Fibroblast of skin of right quadriceps (primary cell): ENCODE results near the gene NACC1.

Experiments
- DNase-seq: peaks from one replicate; pipeline ENCODE4 v3.0.0-alpha.2; 2013

The NACC1 gene

DNA sequence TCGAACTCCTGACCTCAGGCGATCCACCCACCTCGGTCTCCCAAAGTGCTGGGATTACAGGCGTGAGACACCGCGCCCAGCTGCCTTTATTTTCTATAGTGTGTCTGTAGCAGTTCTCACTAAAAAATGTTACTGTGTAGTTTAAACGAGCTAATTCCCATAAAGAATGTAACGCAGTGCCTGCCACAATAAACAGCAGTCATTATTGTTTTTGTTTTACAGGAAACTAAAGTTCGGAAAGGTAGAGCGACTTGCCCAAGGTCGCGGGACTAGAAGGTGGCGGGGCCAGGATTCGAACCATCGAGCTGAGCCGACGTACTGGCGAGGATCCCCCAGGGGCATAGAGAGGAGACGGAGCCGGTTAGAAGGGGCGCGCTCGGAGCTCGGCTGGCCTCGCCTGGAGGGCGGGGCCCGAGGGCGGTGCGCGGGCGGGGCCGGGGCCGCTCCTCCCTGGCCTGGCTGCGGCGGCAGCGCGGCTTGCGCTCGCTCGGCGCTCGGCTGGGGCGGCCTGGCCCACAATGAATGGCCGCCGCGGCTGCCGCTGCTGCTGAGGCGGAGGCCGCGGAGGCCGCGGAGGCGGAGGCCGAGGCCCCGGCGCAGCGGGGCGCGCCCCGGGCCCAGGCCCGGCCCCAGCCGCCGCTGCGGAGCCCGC lies at the start of gene NACC1:
Gene NACC1, plus strand, starts transcription at position 493 of the 652 bp plus-strand sequence. CDS start 16,944 bp downstream, outside the sequence.
- peak; percentile 89 for DNase-seq

DNA sequence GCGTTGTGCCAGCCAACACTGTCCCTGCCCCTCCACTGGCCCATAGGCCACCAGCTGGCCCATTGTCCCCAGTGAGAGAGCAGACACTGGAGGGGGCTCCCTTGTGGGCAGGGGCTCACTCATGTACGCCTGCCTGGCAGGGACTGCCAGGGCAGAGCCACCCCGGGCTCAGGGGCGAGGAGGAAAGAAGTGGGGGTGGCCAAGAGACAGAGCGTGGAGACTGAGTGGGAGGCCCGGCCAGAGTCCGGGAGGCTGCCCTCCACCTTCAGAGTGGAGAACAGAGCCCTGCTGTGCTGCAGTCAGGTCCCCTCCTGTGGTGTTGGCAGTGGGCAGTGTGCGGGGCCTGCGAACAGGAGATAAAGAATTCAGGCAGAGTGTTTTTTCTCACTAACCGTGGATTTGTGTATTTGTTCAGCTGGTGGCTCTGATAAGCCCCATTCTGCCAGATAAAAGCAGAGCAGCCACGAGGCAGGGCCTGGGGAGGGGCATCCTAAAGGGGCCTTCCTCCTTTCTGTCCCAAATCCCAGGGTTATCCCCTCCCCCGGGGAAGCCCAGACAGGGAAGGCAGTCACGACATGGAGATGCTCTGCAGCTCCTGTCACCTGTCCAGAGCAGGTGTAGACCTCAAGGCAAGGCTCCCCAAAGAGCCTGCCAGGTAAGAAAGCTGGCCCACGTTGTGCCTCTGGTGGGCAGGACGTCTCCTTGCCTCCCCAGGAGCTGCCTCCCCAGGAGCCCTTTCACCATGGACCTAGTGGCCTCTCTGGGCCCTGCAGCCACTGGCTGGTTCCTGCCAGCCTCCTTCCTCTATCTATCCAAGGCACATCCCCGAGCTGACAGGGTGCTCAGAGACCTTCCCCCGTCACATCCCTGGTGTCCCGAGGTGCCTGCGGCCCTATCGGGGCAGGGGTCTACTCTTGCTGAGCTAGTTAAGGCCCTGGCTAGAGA lies 48.4 kb upstream of the NACC1 start:
- no peak for DNase-seq

DNA sequence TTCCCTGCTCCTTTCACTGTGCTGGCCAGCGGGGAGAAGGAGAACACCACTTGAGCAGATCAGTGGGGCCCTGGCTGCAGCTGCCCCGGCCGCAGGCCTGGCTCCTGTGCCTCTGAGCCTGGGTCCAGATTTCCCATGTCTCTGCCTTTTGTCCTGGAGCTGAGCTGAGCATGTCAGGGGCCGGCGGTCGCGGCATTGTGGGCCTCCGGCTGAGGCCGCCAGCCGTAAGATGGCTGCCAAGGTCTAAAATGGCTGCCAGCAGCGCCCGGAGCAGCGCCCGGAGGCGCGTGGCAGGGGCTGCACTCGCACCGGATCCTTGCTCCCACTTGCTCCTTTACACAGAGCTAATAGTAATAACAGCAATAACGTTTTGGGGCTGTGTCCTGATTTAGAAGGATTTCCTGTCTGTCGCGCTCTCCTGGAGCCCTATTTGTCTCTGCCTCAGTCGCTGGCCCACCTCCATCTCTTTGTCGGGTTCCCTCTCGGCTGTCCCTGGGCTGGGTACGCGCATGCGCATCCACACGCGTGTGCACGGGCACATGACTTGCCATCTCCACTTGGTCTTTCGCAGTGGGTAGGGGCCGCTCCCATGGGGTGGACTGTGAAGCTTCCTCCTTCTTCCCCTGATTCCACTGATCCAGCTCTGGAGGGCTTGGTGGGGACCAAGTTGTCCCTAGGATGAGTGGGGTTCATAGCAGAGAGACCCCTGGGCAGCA lies 47.5 kb upstream of the NACC1 start:
- DNase-seq: no peak

DNA sequence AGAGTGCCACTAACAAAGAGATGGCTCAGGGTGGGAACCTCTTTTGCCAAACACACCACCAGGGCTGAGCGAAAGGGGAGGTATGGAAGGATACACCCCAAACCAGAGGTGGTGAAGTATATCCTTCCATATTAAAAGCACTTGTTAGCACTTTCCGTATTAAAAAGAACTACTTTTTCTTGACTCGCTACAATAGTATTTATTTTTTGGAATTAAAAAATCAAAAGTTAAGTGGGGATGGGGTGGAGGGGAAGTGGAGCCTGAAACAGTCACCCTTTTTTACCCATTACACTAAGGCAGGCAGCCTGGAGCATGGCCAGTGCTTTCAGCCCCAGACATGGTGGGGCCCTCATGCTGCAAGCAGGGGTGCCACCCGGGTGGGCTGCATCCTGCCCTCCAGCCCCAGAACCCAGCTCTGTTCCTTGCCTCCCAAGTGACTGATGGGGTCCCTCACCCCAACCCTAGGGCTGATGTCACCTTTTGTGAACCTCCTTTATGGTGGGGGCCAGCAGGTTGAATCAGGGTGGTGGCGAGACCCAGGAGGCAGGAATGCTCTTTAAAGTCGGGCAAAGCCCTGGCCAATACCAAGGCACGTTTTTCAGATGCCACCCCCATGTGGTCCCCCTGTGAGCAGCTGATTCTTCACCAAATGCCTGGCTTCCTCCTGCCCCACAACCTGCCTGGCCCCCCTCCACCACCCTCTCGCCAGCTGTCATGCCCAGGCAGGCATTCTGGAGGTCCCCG lies 46.4 kb upstream of the NACC1 start:
- DNase-seq: no peak

DNA sequence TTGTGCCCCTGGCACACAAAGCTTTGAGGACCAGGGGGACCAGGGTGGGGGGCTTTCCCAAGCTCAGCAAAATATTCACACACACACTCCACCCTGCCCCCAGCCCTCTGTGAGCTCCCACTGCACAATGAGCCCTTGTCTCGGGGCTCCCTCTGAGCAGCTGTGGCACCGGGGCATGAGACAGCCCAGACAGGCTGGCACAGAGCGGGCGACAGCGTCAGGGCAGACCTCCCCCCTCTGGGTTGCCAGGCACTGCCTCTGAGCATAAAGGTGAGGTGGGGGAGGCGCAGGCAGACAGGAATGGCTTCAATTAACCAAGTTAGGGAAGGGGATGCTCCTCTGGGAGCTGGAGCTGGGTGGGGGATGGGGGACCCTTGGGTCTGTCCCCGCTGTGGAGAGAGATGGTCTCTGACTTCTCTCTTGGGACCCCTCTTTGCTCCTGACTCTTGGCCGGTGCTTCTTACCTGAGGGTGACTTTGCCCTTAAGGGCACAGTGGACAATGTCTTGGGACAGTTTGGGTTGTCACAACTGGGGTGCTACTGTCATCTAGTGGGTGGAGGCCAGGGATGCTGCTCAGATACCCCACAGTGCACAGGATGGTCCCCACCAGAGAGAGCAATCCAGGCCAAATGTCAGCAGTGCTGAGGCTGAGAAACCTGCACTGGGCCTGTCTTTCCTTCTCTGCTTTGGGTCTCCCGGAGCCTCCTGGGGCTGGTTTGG lies 45.7 kb upstream of the NACC1 start:
- DNase-seq: no peak

DNA sequence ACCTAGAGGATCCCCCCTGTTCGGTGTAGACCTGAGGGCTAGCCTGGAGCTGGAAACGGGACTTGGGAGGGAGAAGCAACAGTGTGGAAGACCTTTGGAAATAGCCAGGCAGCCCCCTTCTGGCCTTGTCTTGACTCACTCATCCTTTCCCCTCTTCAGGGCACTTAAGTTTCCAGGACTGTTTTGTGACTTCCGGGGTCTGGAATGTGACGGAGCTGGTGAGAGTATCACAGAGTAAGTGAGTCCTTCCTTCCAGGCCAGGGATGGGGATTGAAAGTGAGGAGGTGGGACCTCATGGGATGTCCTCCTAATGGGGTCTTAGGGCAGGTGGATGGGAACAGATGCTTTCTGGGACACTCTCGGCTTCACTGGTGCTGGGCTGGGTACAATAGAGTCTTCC lies 44.8 kb upstream of the NACC1 start:
- no peak for DNase-seq

DNA sequence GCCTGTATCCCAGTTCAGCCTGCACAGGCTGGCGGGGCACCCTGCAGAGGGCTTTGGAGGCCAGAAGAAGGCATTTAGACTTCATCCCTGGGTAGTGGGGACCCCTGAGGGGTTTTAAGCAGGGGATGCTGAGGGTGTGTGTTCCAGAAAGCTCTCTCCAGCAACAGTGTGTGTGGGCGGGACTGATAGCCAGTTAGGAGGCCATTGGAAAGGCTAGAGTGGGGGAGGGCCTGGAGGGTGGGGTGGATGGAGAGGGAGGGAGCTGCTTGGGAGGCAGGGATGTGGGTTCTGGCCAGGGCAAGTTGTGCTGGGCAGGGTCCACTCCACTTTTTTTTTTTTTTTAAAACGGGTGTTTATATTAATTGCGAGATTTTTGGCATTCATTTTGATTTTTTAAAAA lies 43.7 kb upstream of the NACC1 start:
- no peak for DNase-seq

DNA sequence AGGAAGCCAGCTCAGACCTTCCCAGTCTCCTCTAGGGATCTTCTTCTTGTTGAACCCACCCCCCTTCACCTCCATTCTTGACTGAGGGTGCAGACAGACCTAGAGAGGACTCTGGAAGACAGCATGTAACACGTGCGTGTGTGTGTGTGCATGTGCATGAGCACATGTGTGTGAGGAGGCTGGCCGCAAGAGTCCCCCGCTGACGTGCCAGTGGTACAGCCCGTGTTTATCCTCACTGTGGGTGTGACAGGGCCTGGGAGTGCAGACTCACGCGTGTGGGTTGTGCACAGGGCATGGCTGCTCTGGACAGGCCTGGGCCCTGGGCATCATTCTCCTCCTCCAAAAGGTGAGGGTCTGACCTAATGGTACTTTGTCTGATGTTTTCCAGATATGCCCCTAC lies 41.7 kb upstream of the NACC1 start:
- no peak for DNase-seq

DNA sequence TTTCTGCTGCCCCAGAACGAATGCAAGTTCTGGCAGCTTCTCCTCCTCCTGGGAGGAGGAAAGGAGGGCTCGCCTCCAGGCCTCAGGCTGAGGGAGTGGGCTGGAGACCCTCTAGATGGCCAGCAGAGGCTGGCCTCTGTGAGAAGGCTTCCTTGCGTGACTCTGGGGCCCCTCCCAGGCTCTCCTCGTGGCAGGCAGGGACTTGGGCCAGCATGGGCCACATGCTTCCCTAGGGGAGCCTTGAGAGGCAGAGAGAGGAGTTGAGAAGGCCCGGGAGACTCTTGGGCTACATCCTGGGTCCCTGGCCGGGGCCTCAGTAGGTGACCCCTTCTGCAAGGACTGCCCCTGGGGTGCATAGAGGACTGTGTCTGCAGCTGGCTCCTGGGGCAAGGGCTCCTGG lies 41.3 kb upstream of the NACC1 start:
- no peak for DNase-seq

DNA sequence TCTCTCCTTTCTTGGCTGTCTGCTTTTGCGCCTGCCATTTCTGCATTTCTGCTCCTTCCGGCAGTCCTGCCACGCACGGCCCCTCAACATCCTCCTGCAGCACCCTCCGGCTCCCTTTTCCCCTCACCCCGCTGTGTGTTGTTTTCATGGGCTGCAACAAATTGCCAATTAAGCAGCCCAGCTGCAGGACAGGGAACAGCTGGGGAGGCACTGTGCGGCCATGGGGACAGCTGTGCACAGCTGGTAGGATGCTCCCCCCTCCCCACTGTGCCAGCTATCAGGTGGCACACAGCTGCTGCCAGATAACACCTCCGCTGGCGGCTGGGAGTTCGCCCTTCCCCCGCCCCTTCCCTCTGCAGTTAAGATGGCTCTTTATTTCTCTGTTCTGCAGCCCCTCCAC lies 40.8 kb upstream of the NACC1 start:
- DNase-seq: no peak

DNA sequence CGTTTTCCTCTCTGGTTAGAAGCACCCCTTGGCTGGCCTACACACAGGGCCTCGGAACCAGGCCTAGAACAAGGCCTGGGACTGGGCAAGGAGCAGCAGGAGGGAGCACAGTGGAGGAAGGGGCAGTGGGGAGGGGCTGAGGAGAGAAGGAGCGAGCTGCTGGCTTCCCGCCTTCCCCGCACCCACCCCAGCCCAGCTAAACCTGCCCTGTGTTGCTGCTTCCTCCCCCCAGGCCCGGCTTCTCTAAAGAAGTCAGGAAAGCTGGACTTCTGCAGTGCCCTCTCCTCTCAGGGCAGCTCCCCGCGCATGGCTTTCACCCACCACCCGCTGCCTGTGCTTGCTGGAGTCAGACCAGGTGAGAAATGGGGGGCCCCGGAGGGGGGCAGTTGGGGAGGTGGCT lies 39.7 kb upstream of the NACC1 start:
- no peak for DNase-seq

DNA sequence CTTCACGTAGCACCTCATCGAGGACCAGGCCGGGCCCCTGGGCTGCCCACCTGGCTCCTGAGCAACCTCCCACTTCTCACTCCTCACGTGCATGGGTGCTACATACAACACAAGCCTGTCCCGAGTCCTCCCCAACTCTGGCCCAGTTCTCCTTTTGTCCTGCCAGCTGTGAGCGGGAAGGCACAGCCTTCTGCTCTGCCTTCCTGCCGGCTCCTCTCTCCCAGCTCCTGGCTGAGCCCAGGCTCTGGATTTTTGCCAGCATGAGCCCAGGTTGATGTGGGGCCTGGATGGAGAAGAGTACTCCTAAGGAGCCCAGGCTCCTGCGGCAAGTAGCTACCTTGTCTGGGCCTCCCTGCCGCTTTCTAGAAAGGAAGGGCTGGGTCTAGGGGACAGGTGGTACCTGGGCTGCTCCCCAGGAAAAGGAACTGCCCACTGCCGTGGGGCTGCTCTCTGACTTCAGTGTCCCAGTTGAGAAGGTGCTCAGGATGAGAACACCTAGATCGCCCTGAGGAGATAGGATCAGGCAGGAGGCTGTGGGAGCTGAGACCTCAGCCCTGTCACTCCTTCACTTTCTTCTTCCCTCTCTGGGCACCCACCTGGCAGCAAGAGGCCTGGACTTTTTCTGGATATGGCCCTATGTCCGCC lies 39.0 kb upstream of the NACC1 start:
- peak; percentile 34 for DNase-seq

DNA sequence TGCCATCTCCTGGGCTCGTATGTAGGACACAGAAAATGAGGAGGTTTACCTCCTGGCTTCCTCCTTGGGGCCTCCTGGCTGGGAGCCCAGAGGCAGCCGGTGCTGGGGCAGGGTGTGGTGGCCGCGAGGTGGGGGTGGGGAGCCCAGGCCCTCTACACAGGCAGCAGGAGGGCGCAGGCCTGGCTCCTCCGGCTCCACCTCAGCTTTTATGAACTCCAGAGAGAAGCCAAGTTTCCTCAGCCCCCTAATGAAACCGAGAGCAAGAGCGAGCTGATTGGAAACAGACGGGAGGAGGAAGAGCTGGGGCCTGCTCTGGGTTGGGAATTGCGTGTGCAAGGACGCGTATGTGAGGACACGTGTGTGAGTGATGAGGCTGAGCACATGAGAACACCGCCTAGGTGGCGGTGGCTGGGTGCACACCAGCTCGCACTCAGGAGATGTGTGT lies 38.5 kb upstream of the NACC1 start:
- DNase-seq: peak; percentile 94

DNA sequence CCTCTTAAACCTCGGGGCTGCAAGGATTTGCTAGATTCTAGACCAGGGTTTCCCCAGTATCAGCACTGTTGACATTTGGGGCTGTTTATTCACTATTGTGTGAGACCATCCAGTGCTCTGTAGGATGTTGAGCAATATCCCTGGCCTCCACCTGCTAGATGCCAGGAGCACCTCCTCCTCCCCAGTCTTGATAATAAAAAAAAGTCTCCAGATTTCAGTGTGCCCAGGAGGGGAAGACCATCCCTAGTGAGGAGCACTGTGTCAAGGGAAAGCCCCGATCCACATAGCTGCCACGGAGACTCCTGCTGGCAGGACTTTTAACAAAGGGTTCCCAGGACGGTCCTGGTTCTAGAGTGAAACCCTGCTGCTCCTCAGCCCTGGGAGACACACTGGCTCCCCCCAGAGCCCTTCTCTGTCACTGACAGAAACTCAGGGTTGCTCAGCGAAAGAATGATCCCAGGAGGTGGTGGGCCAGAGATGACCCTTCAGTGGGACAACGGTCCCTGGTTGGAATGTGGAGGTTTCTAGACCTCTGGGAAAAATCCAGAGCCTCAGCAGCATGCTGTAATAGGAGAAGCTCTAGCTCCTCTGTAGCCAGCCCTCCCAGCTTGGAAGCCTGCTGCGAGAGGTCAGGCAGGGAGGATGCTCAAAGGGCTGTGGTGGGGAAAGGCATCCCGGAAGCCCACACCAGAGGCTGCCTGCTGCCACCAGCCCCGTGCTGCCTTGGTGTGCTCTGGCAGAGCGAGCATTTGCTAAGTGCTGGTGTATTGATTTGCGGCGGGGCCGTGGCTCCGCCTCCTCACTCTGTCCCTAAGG lies 35.7 kb upstream of the NACC1 start:
- peak; percentile 77 for DNase-seq

DNA sequence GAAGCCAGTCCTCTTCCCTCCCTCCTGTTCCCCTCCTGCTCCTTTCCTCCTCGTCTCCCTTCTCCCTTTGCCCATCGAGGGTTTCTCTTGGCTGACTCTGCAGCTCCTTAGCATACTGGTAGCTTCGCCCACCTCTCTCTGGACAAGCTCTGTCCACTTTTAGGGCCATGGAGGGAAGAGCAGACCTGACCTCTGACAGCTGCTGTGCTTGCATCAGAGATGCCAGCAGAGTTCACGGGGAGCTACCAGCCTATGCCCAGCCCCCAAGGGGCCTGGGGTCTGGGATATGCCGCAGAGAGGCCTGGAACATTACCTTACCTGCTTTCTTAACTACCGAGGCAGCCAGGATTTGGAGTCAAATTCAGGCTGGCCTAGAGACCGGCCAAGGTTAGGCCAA lies 35.1 kb upstream of the NACC1 start:
- DNase-seq: no peak

DNA sequence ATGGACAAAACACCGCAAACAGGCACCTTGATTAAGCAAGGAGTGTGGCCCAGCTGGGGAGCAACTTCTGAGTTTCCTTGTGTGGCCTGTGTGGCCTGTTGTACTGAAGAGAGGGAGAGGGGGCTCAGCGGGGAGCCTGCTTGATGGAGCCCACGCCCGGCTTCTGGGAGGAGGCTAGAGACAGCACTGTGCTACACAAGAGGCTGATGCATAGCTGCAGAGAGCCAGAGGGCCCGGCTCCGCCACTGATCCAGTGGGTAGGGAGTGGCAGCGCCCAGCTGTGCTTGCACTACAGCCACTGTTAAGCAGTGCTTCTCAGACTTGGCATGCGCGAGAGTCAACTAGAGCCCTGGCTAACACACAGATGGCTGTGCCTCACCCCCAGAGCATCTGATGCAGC lies 34.4 kb upstream of the NACC1 start:
- DNase-seq: no peak

DNA sequence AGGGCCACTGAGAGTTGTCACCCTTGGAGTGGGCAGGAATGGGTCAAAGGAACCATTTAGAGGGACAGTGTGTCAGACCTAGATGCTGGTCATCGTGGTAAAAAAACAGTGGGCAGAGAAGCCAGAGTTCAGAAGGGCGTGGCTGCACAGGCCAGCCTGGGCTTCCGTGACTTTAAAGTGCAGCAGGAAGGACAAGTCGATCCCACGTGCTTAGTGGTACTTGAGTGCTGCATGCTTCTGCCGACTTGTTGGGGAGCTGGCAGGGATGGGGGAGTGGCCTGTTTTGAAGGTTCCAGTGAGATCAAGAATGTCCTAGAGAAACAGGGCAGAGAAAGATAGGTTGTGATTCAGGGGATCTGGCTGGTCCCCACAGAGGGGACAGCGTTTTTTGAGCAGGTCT lies 32.4 kb upstream of the NACC1 start:
- no peak for DNase-seq

DNA sequence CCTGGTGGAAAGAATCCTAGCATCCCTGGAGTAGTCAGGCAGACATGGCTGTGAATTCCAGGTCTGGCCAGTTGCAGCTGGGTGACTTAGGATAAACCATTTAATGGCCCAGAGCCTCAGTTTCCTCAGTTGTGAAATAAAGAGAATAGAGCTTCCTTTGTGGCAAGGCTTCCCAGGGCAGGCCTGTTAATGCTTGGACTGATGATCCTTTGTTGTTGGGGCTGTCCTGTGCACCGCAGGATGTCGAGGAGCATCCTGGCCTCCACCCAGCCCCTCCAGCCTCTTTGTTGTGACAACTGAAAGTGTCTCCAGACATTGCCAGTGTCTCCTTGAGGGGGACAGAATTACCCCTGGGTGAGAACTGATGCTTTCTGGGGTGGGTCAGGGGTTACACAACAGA lies 31.7 kb upstream of the NACC1 start:
- no peak for DNase-seq

DNA sequence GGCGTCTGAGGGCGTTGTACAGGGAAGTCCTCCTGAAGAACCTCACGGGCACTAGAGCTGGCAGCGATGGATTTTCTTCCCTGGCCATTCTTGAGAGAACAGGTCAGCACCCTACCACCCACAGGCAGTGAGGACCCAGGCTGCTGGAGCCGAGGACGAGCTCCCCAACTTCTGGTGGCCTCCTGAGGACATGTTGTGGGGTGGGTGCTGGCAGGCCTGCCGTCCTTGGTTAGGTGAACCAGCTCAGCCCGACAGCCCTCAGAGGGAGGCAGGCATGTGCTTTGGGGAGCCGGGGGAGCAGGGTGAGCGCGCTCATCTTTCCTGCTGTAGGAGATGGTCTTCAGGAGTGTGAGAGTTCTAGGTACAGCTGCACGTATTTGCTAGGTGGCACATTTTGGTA lies 30.8 kb upstream of the NACC1 start:
- DNase-seq: no peak

DNA sequence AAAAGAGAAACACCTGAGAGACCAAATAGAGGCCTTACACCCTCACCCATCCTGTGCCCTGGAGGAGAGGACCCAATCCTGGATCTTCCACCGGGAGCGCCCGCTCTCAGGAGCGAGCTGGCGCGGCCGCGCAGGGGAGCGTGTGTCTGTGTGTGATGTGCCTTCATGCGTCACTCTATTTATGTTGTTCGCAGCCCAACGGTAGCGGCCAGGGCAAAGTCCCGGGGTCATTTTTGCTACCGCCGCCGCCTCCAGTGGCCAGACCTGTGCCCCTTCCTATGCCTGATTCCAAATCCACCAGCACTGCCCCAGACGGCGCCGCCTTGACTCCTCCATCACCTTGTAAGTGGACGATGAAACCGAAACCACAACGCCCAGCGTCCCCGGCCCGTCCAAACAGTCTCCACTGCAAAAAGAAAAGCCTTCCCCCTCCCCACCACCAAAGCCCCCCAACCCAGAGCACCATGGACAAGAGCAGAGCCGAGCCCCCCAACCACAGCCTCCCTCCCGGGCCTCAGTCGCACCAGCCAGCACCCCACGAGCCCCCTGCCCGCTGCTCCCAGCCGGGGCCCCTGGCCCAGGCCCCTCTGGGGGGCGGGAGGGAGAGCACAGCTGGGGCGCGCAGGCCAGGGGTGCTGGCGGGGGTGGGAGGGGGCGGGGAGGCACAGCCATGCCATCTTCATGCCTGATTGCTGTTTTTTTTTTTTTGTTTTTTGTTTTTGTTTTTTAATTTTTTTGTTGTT lies 30.1 kb upstream of the NACC1 start:
- no peak for DNase-seq
